GM12878 (cell line): ENCODE measurements around the gene ZFP42. TPM values are rescaled to one million over a fixed set of nuclear protein-coding genes. Genes with fewer than 3 reads are reported as not detected.

Experiments
- ATAC-seq: fragments of 200-7000 bp; cut with Tn5 transposase; 3 replicates; pipeline ENCODE4 v1.9.1; 2020; ENCODE audit warnings: mild to moderate bottlenecking, moderate library complexity
- BruUV-seq: library from RNA; stranded (reverse); fragments of 400-500 nt; replicated peaks from 2 replicates; lab custom pipeline; 2021; lab: Mats Ljungman, UMichigan
- CTCF ChIA-PET: fragments of 300-600 bp; sonication (Branson Sonifier 250); formaldehyde crosslinking; extraction: SDS; loops from one replicate; lab custom pipeline; 2021; ENCODE audit warnings: inconsistent platforms; lab: Yijun Ruan, JAX
- POLR2A ChIA-PET: fragments of 350-600 bp; formaldehyde crosslinking; extraction: SDS; loops from one replicate; lab custom pipeline; 2021; ENCODE audit warnings: inconsistent platforms; lab: Charles Lee
- RAD21 ChIA-PET: fragments of 300-600 bp; sonication (Branson Sonifier 250); formaldehyde crosslinking; loops from one replicate; lab custom pipeline; 2023; ENCODE audit warnings: antibody characterized with exemption; ENCODE audit not compliant: unreplicated experiment; lab: Charles Lee
- SMC1A ChIA-PET: fragments of 300-600 bp; sonication (Branson Sonifier 250); formaldehyde crosslinking; loops from one replicate; lab custom pipeline; 2023; ENCODE audit not compliant: unreplicated experiment, uncharacterized antibody; lab: Charles Lee
- DNase-seq: peaks from one replicate; pipeline ENCODE4 v3.0.0-alpha.2; 2011; ENCODE audit warnings: low read depth, low spot score
- FAIRE-seq: peaks from 3 replicates; lab custom pipeline; 2011; peaks lifted over from hg19 to GRCh38; lab: Jason Lieb, UNC
- H2AFZ ChIP-seq: 2 replicates; pipeline ENCODE4 v1.6.0; 2011; ENCODE audit warnings: low read depth, low read length, control low read depth; ENCODE audit not compliant: control insufficient read depth
- H3K27ac ChIP-seq: 2 replicates; pipeline ENCODE4 v1.5.1; 2011; ENCODE audit warnings: control low read depth; ENCODE audit not compliant: control insufficient read depth, insufficient read depth
- H3K27me3 ChIP-seq, 2 experiments: replicated peaks in 1 of 2; 2 replicates each; pipeline versions ENCODE4 v1.6.0 to v1.6.1; 2011; ENCODE audit warnings: low read length in 1 of 2; ENCODE audit not compliant: control insufficient read depth in 2 of 2, insufficient read depth in 2 of 2
- H3K36me3 ChIP-seq, 2 experiments: 2 replicates each; pipeline ENCODE4 v1.5.1; 2011; ENCODE audit warnings: low read length in 1 of 2; ENCODE audit not compliant: control insufficient read depth in 2 of 2, insufficient read depth in 2 of 2
- H3K4me1 ChIP-seq: 2 replicates; pipeline ENCODE4 v1.6.1; 2011; ENCODE audit warnings: mild to moderate bottlenecking, low read length, moderate library complexity, mixed read lengths; ENCODE audit not compliant: control insufficient read depth, insufficient read depth
- H3K4me2 ChIP-seq: 2 replicates; pipeline ENCODE4 v1.6.0; 2011; ENCODE audit warnings: control low read depth; ENCODE audit not compliant: control insufficient read depth, insufficient read depth
- H3K4me3 ChIP-seq: fragments of 200-600 bp; sonication (generic); 2 replicates; pipeline ENCODE4 v1.5.1; 2016
- H3K79me2 ChIP-seq: 2 replicates; pipeline ENCODE4 v1.6.0; 2011; ENCODE audit warnings: low read length; ENCODE audit not compliant: control insufficient read depth, insufficient read depth
- H3K9ac ChIP-seq: 2 replicates; pipeline ENCODE4 v1.8.0; 2011; ENCODE audit warnings: low read length, control low read depth, mixed read lengths; ENCODE audit not compliant: control insufficient read depth, insufficient read depth
- H3K9me3 ChIP-seq: replicated peaks from 3 replicates; pipeline ENCODE4 v1.5.1; 2011; ENCODE audit warnings: mild to moderate bottlenecking, low read length; ENCODE audit not compliant: control insufficient read depth, insufficient read depth
- H4K20me1 ChIP-seq: 2 replicates; pipeline ENCODE4 v1.6.0; 2011; ENCODE audit not compliant: control insufficient read depth, insufficient read depth
- ASH2L ChIP-seq: fragments of 300-600, 200-600 bp; sonication (generic); IDR thresholded peaks from 2 replicates; pipeline ENCODE4 v1.6.1; 2017; ENCODE audit warnings: low read depth, mild to moderate bottlenecking, borderline replicate concordance
- BMI1 ChIP-seq: fragments of 450-650 bp; IDR thresholded peaks from 2 replicates; pipeline ENCODE4 v1.6.1; 2016; ENCODE audit warnings: mild to moderate bottlenecking, moderate library complexity, borderline replicate concordance
- CHD1 ChIP-seq: IDR thresholded peaks from 2 replicates; pipeline ENCODE4 v1.6.1; 2012; ENCODE audit warnings: low read depth, low read length, improper control_type of control experiment
- CHD2 ChIP-seq: IDR thresholded peaks from 2 replicates; pipeline ENCODE4 v1.6.1; 2011; ENCODE audit warnings: low read depth, low read length, improper control_type of control experiment, borderline replicate concordance
- HDAC2 ChIP-seq: fragments of 200-600 bp; sonication (generic); IDR thresholded peaks from 2 replicates; pipeline ENCODE4 v1.6.1; 2017
- KLF5 ChIP-seq: fragments of 450-650 bp; IDR thresholded peaks from 2 replicates; pipeline ENCODE4 v1.6.1; 2014; ENCODE audit warnings: mild to moderate bottlenecking; ENCODE audit not compliant: partially characterized antibody
- MYB ChIP-seq: fragments of 150-350 bp; IDR thresholded peaks from 2 replicates; pipeline ENCODE4 v1.6.1; 2014; ENCODE audit warnings: mild to moderate bottlenecking, low read depth, low read length, borderline replicate concordance
- NFIC ChIP-seq: IDR thresholded peaks from 2 replicates; pipeline ENCODE4 v1.6.1; 2012; ENCODE audit warnings: low read depth, mild to moderate bottlenecking, inconsistent platforms, low read length, moderate library complexity
- NFYA ChIP-seq: IDR thresholded peaks from 2 replicates; pipeline ENCODE4 v1.6.1; 2011; ENCODE audit warnings: low read depth, mild to moderate bottlenecking, low read length, improper control_type of control experiment, borderline replicate concordance
- SMAD5 ChIP-seq: IDR thresholded peaks from 2 replicates; pipeline ENCODE4 v1.6.1; 2016; ENCODE audit warnings: antibody characterized with exemption, low read depth
- TAF1 ChIP-seq: IDR thresholded peaks from 2 replicates; pipeline ENCODE4 v1.6.1; 2011; ENCODE audit warnings: mild to moderate bottlenecking, low read depth, low read length, borderline replicate concordance
- TBL1XR1 ChIP-seq: IDR thresholded peaks from 2 replicates; pipeline ENCODE4 v1.6.1; 2012; ENCODE audit warnings: low read depth, low read length, improper control_type of control experiment
- WGBS: methylation state at CpG from one replicate; pipeline ENCODE4 v1.1.6; 2016; ENCODE audit warnings: low lambda C conversion rate; ENCODE audit not compliant: insufficient replicate concordance, insufficient coverage; ENCODE audit errors: missing lambda C conversion rate; 5-methylcytosine and 5-hydroxymethylcytosine counted together
- in situ Hi-C: fragments of 300-500 bp; cut with MboI; formaldehyde crosslinking; loops from 9 replicates; pipeline ENCODE4 v1.14.3; 2018; ENCODE audit warnings: mixed read lengths
- intact Hi-C: fragments of 100-400 bp; cut with micrococcal nuclease; formaldehyde crosslinking; loops from one replicate; pipeline ENCODE4 v1.14.2; 2022; ENCODE audit not compliant: unreplicated experiment
- polyA plus RNA-seq, 11 experiments: library from polyadenylated mRNA; depleted of rRNA in 4 of 11; unstranded in 6 of 11; stranded (reverse) in 5 of 11; fragments of >200 nt; fragmentation: Nextera tagmentation in 4 of 11; fragmentation: Illumina TruSeq in 1 of 11; extraction: Ambion mirVana in 4 of 11; extraction: Trizol in 1 of 11; gene quantifications; 1 replicate in 1 of 11; 2 replicates in 10 of 11; pipeline versions ENCODE4 v1.2.1 to v1.2.3, GENCODE V29; 2011 to 2016; ENCODE audit warnings: inconsistent platforms in 2 of 11, missing spikeins in 2 of 11, low read depth in 1 of 11
- total RNA-seq, 4 experiments: library from RNA; depleted of rRNA in 3 of 4; stranded (reverse); fragments of >200 nt in 3 of 4; fragmentation: Illumina TruSeq in 1 of 4; extraction: Trizol in 1 of 4; gene quantifications; 2 replicates each; pipeline versions ENCODE4 v1.2.1 to v1.2.3, GENCODE V29; 2013 to 2021
- TF ChIP-seq, protein P1 (sequence below): fragments of 450-650 bp; IDR thresholded peaks from 2 replicates; pipeline ENCODE4 v1.6.1; 2017; ENCODE audit warnings: borderline replicate concordance
- TF ChIP-seq, protein P2 (sequence below): fragments of 150-350 bp; IDR thresholded peaks from 2 replicates; pipeline ENCODE4 v1.6.1; 2014; ENCODE audit warnings: mild to moderate bottlenecking, low read depth, low read length

The ZFP42 gene
- total and polyA plus RNA-seq, 10 of the 15 experiments (the other 5 are each of a cell fraction or from before 2014, with no cell fraction given) = 0.13 TPM; not detected in 9

DNA sequence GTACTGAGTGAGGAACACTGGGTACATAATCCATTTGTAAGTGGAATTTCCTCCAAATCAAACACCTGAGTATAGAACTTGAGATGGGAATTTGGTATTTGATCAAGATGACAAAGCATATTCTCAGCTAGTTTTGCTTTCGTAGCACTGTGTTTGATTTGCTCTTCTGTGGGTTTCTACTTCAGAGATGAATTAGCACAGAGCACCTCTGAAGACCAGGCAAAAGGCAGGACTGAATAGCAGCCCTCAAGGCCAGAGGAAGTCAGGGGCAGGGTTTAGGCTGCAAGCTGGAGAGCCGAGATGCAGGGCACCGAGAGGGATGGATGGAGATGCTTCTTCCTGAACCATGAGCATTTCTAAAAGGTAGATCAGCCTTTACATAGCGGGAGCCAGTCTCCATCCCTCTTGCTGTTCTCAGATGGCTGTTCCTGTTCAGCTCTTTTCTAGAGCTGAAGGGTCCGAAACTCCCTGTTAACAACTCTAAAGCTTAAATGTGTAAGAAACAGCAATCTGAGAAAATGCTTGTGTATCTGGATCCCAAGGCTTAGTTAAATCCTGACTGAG is 10.8 kb downstream of the ZFP42 start:
- no peak for FAIRE-seq
- ChIA-PET SMC1A (no interaction called here), CTCF (no interaction called here)
- DNase-seq = no peak
- no peaks in the 10 kb centered on the region for H4K20me1 ChIP-seq
- no peaks in the 10 kb centered on the region for H3K36me3 ChIP-seq
- TF ChIP-seq, protein P1, sequence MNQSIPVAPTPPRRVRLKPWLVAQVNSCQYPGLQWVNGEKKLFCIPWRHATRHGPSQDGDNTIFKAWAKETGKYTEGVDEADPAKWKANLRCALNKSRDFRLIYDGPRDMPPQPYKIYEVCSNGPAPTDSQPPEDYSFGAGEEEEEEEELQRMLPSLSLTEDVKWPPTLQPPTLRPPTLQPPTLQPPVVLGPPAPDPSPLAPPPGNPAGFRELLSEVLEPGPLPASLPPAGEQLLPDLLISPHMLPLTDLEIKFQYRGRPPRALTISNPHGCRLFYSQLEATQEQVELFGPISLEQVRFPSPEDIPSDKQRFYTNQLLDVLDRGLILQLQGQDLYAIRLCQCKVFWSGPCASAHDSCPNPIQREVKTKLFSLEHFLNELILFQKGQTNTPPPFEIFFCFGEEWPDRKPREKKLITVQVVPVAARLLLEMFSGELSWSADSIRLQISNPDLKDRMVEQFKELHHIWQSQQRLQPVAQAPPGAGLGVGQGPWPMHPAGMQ = no peak
- TF ChIP-seq KLF5 (no peak), ASH2L (no peak)
- TF ChIP-seq, all 136 proteins: peak for 0
- no peaks in the 10 kb centered on the region for H3K4me1 ChIP-seq
- no peak overlapping the region for H2AFZ ChIP-seq
- no peaks in the 10 kb centered on the region for H3K79me2 ChIP-seq
- H3K9ac ChIP-seq = no peak overlapping the region
- no peaks in the 10 kb centered on the region for H3K9me3 ChIP-seq
- H3K27me3 ChIP-seq = no peaks in the 10 kb centered on the region
- in situ Hi-C loops = no loop called here
- POLR2A ChIA-PET = no interaction called here
- ATAC-seq = no peak
- RAD21 ChIA-PET = no interaction called here
- no peak overlapping the region for H3K4me3 ChIP-seq
- BruUV-seq = no TSS peak
- H3K27ac ChIP-seq = no peak overlapping the region
- 2% methylated on average over 5 of the region's 5 CpGs for WGBS
- intact Hi-C loops = no loop called here
- H3K4me2 ChIP-seq = no peak overlapping the region

DNA sequence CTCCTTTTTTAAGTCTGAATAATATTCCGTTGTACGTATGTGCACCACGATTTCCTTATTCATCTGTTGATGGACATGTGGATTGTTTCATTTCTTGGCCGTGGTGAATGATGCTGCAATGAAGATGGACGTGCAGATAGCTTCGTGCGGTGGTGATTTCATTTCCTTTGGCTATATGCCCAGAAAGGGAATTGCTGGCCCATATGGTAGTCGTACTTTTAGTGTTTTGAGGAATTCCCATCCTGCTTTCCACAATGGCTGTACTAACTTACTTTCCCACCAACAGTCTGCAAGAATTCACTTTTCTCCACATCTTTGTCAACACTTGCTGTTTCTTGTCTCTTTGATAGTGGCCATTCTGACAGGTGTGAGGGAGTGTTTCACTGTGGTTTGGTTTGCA is 12.8 kb downstream of the ZFP42 start:
- no peak for DNase-seq
- in situ Hi-C loops (no loop called here), intact Hi-C loops (no loop called here)
- Histone ChIP-seq H3K4me2 (no peak overlapping the region), H4K20me1 (no peaks in the 10 kb centered on the region), H2AFZ (no peak overlapping the region), H3K27ac (no peak overlapping the region), H3K9ac (no peak overlapping the region), H3K9me3 (no peaks in the 10 kb centered on the region), H3K27me3 (no peaks in the 10 kb centered on the region), H3K4me3 (no peak overlapping the region), H3K4me1 (no peaks in the 10 kb centered on the region), H3K79me2 (no peaks in the 10 kb centered on the region), H3K36me3 (no peaks in the 10 kb centered on the region)
- POLR2A ChIA-PET = no interaction called here
- FAIRE-seq = no peak
- TF ChIP-seq, protein P2, sequence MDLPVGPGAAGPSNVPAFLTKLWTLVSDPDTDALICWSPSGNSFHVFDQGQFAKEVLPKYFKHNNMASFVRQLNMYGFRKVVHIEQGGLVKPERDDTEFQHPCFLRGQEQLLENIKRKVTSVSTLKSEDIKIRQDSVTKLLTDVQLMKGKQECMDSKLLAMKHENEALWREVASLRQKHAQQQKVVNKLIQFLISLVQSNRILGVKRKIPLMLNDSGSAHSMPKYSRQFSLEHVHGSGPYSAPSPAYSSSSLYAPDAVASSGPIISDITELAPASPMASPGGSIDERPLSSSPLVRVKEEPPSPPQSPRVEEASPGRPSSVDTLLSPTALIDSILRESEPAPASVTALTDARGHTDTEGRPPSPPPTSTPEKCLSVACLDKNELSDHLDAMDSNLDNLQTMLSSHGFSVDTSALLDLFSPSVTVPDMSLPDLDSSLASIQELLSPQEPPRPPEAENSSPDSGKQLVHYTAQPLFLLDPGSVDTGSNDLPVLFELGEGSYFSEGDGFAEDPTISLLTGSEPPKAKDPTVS = no peak
- TF ChIP-seq TAF1 (no peak), TBL1XR1 (no peak), NFYA (no peak), HDAC2 (no peak), NFIC (no peak), SMAD5 (no peak), BMI1 (no peak), CHD2 (no peak), MYB (no peak), CHD1 (no peak)
- no peak for ATAC-seq
- WGBS = 40% methylated on average over 8 of the region's 8 CpGs
- RAD21 ChIA-PET = no interaction called here
- no TSS peak for BruUV-seq
- SMC1A ChIA-PET = no interaction called here
- CTCF ChIA-PET = no interaction called here
